SH-SY5Y (cell line): ENCODE measurements around the gene SOCS4.

Experiments used
- GATA2 ChIP-seq: IDR thresholded peaks from 2 replicates; pipeline ENCODE4 v1.6.1; 2011; ENCODE audit warnings: mild to moderate bottlenecking, low read depth, low read length
- GATA3 ChIP-seq: IDR thresholded peaks from 2 replicates; pipeline ENCODE4 v1.6.1; 2011; ENCODE audit warnings: low read depth, mild to moderate bottlenecking, low read length, moderate library complexity

The SOCS4 gene

DNA sequence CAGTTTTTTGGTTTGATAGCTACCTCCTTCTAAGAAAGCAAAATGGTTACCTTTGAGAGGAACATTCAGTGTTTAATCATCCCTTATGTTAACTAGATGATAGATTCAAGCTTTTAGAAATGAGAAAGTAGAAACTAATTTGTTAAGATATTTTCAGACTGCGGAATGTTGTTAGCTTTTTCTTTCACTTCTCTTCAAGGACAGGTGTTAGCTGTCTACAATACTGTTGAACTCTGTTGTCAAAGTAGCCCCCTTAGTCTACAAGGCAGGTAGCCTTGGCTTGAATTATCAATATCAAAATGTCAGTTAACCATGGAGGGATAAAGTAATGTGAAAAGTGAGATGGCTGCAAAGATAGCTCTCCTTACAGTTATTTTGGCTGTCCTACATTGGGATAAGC is 39.2 kb downstream of the SOCS4 start:
- TF ChIP-seq GATA3 = no peak
- no peak for TF ChIP-seq GATA2

DNA sequence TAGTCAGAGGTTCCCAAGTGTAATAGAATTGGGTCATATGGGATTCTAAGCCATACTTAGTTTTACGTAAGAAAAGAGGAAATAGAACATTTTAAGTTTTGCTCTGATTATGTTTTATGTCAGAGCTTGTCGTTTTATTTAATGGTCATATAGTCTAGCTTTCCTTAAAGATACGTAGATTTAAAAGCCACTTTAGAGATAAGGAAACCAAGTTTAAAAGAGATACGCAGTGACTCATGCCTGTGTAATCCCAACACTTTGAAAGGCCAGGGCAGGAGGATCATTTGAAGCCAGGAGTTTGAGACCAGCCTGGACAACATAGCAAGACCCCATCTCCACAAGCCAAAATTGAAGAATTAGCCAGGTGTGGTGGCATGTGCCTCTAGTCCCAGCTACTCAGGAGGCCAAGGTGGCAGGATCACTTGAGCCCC is 44.0 kb downstream of the SOCS4 start:
- no peak for TF ChIP-seq GATA3
- TF ChIP-seq GATA2 = no peak

DNA sequence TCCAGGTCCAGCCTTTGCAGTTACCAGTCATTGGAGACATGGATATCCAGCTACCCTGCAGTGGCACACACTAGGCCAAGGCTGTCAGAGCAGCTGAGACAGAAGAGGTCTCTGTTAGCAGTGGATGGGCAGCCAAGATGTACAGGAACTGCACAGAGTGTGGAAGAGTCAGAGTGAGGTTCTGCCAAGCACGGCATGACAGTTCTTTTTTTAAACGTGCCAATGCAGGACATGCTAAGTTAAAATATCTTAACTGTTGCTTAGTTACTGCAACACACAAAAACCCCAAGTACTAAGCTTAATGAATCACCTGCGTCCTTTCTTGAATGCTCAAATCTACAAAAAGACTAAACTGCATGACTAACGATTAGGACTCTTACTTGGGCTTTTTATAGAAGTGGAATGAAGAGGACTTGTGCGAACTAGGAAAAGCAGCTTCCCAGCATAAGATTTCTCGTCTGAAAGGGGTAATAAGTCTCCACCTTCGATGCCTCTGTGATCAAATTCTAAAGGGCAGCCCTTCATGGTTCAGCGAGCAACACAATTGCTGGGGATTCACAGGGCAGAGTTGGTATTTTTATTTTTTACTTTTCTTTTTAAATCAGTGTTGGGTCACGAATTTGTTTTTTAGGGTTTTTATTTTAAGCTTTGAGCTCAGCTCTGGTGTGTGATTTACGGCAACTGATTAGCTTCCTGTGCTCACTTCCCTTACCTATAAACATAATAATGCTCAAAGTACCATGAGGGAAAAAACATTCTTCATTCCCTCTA is 45.0 kb downstream of the SOCS4 start:
- no peak for TF ChIP-seq GATA2
- TF ChIP-seq GATA3 = no peak

DNA sequence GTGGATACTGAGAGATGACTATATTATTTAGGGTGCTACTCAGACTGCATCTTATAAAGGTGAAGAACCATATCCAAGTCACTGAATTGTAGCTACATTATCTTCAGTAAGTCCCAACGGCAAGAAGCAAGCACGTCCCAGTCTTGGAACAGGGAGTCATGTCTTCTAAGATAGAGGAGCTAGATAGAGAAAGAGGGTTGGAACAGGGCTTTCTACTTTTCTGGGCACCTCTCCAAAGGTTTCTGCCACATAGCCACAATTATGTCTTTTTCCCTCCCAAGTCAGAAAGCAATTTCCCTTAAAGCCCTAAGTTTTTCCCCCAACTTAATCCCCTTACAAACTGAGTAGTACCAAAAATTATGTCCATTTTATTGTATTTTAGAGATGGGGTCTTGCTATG is 46.8 kb downstream of the SOCS4 start:
- TF ChIP-seq GATA2 = no peak
- no peak for TF ChIP-seq GATA3

DNA sequence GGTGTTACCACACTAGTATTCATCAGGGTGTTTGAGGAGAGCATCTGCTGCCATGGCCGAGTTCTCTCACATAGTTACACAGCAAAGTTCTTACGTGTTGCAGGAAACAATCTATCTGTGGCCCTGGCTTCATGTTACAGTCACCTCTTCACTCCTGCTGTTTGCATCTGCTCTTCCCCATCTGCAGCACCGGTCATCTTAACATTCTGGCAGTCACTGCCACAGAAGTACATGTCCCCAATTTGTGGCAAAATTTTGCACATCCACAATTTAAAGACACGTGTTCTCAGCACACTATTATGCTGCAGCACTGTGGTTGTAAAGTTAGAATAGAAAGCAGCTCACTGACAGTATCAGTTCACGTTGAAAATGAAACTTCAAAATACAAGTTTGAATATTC is 47.6 kb downstream of the SOCS4 start:
- no peak for TF ChIP-seq GATA3
- TF ChIP-seq GATA2 = no peak

DNA sequence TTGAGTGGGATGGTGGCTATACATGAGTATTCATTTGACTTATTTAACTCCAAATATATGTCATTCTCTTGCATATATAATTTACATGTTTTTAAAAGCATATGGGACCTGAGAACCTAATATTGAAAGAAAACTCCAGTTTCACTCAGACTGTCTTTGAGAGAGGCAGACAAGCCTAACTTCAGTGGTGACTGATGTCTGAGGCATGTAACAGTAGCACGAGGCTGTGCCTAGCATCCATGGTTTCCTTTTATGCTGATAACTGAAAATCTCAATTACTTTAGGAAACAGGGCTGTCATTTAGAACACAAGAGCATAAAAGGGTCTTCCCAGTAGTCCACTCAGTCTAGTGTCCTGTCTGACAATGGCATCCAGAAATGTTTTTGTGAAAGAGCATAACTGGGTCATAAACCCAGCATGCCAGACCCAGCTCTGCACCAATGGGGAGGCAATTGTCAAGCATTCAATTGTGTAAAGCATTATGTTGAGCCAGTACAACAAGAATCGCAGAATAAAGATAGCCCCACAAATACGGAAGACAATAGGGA is 48.7 kb downstream of the SOCS4 start:
- TF ChIP-seq GATA2 = no peak
- no peak for TF ChIP-seq GATA3

DNA sequence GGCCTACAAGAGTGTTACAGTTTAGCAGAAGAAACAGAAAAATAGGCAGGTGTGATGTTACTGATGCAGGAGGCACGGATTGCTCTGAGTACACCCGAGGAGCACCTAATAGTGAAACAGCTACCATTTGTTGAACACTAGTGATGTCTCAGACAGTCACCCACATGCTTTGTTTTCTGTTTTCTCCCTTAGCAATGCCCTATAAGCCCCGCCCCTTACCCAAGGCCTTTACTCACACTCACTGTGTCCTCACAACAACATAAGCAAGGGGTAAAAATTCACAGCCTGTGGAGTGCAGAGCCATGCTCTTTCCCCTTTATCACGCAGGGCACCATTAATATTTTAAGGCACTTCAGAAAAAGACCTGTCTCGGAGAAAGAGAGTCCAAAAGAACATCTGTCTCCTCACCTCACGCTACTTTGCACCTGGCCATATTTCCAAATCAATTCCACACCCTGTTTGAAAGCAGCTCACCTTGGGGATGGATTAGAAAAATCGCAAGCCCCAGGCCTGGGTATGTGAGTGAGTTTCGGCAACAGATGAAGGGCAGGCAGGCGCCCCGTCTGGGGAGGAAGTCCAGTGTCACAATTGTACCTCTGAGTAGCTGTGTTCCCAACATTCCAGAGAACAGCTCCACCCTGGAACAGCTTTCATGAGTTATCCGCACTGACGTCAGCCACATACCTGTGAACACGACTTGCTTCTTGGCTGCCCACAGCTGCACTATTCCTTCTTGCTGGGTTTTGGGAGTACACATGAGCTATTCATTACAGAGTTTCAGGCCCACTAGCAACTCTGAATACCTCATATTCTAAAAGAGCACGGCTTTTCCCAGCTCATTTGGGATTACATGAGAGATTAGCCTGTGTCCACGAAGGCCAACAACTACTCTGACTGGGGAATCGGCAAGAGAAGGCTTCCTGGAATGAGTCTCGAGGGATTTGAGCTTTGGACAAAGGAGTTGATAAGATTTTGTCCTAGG is 50.4 kb downstream of the SOCS4 start:
- TF ChIP-seq GATA2 (no peak), GATA3 (no peak)

DNA sequence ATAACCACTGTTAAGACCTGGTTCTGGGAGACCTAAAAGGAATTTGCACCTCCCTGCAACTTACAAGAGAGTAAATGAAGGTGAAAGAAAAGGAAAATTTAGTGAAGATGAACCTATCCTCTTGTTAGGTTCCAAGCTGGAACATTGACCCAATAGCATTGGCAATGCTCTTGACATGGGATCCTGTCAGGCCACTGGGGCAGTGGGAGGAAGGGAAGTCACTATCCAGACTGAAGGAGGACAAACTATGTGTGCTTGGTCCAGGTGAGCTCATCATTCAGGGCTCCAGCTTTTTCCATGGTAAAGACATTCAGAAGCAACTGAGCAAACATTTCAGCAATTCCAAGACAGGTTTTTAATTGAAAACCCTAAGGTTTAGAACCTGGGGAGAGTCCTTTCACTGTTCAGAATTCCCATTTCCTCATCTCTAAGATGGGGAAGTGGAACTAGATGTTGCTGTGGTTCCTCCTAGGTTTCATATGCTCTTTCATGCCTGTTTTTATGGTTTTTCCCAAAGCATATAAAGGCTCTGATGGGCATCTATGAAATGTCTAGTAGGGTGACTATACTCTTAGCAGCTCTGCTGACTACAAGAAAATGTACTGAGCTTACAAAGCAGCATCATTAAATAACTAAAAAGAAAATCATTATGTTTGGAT is 57.5 kb downstream of the SOCS4 start:
- TF ChIP-seq GATA3 (no peak), GATA2 (no peak)

DNA sequence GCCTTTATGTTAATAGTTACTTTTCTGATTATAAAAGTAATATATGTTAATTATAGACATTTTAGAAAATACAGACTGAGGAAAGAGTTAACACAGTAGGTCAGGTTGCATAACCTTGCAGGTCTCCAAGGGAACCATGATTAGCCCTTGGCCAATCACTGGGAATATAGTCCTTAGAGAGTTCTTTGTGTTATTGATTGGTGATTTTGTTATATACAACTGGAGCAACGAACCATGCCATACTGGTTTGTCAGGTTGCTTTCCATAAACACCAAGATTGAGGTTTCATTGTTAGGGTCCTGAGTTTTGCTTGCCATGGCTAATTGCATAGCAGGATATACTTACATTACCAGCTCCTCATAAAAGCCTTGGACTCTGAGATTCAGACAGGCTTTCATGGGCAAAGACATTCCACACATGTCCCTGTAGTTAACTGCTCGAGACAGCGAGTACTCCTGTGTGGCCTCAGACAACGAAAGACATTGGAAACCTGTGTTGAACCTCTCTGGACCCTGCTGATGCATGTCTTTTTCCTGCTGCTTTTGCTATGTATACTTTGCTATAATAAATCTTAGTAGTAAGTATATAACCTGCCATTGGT is 58.1 kb downstream of the SOCS4 start:
- TF ChIP-seq GATA3 (no peak), GATA2 (no peak)

DNA sequence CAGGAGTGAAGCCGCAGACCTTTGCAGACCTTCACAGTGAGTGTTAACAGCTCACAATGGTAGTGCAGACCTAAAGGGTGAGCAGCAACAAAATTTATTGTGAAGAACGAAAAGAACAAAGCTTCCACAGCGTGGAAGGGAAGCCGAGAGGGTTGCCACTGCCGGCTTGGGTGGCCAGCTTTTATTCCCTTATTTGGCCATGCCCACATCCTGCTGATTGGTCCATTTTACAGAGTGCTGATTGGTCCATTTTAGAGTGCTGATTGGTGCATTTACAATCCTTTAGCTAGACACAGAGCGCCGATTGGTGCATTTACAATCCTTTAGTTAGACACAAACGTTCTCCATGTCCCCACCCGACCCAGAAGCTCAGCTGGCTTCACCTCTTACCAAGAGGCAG is 59.9 kb downstream of the SOCS4 start:
- TF ChIP-seq GATA2 = no peak
- TF ChIP-seq GATA3 = no peak

DNA sequence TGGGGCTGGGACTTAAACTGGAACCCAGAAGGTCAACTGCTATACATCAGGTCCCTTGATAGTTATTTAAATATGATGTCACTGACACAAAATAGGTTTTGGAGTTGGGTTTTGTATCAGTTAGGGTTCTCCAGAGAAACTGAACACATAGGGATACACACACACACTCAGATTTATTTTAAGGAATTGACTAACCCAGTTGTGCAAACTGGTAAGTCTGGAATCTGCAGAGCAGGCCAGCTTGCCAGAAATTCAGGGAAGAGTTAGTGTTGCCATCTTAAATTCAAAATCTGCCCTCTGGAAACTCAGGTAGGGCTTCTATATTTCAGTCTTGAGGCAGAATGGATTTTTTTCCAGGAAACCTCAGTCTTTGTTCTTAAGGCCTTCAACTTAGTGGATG is 61.3 kb downstream of the SOCS4 start:
- no peak for TF ChIP-seq GATA3
- no peak for TF ChIP-seq GATA2

DNA sequence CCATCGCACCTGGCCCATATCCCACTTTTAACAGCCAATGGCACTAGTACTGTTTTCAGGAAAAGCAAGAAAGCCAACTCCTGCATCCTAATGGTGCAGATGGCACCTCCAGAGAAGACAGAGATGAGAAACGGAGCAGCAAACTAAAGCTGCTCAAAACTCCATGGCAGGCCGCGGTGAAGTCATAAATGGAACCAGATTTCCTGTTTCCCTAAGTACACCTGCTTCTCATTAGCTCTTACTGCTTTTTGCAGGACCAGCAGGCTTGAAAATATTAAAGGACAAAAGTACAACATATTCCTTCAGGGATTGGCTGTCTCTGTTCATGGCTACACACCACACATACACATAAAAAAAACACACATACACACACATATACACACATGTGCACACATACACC is 65.3 kb downstream of the SOCS4 start:
- TF ChIP-seq GATA3 = no peak
- TF ChIP-seq GATA2 = no peak

DNA sequence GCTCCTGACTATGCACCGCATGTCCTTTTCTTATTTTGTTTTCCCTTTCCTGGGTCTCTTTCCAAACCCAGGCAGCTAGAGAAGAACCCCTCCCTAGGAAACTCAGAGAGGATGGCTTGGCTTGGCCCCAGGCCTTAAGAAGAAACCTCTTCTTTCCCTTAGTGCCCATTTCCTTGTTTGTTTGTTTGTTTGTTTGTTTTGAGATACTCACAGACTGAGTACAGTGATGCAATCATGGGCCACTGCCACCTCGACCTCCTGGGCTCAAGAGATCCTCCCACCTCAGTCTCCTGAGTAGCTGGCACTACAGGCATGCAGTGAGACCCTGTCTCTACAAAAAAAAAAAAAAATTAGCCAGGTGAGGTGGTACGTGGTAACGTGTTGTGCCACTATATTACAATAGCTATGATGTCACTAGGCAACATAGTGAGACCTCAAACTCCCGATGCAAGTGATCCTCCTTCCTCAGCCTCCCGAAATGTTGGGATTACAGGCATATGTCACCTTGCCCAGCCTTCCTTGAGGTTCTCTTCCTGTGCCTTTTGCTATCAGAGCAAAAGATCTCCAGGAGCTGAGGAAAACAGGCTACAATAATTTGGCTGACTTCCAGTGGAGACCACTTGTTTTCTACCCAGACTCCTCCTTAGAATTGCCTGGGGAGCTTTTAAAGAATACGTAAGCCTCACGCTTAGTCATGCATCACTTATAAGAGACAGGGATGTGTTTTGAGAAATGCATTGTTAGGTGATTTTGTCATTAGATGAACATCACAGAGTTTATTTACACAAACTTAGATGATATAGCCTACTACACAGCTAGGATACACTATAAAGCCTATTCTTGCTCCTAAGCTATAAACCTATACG is 67.5 kb downstream of the SOCS4 start:
- TF ChIP-seq GATA2 = peak; percentile 65
- no peak for TF ChIP-seq GATA3
